ENCODE data around the gene NCK2.

NCK2 gene

DNA sequence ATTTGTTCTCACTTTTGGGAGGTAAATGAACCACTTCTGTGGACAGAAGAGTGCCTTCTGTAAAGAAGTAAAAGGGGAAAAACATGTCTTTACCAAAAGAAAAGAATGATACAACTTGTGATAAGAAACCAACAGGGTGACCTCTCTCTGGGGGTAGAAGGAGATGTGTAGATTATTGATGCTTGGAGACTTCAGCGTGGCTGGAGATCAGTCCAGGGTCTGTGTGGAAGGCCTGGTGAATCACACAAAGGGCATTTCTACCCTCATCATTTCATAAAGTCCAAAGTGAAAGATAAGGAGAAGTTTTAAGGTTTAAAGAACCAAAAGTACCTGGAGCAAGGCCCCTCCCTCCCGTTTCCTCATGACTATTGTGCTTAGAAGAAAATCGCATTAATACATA, 142.5 kb downstream of the NCK2 start:
- no peaks in the 10 kb centered on the region for H3K9me3 ChIP-seq
- no peaks in the 10 kb centered on the region for H3K4me1 ChIP-seq
- TF ChIP-seq, protein P1, sequence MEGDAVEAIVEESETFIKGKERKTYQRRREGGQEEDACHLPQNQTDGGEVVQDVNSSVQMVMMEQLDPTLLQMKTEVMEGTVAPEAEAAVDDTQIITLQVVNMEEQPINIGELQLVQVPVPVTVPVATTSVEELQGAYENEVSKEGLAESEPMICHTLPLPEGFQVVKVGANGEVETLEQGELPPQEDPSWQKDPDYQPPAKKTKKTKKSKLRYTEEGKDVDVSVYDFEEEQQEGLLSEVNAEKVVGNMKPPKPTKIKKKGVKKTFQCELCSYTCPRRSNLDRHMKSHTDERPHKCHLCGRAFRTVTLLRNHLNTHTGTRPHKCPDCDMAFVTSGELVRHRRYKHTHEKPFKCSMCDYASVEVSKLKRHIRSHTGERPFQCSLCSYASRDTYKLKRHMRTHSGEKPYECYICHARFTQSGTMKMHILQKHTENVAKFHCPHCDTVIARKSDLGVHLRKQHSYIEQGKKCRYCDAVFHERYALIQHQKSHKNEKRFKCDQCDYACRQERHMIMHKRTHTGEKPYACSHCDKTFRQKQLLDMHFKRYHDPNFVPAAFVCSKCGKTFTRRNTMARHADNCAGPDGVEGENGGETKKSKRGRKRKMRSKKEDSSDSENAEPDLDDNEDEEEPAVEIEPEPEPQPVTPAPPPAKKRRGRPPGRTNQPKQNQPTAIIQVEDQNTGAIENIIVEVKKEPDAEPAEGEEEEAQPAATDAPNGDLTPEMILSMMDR (IDR thresholded peaks at IDR 0.05; ENCODE audit: low read depth, low read length), result no peak
- no peaks in the 10 kb centered on the region for H3K36me3 ChIP-seq
- DNase-seq, result no peak
- H3K27me3 ChIP-seq, result no peaks in the 10 kb centered on the region
- H3K4me3 ChIP-seq (ENCODE audit: low read depth, low read length), result no peak overlapping the region

DNA sequence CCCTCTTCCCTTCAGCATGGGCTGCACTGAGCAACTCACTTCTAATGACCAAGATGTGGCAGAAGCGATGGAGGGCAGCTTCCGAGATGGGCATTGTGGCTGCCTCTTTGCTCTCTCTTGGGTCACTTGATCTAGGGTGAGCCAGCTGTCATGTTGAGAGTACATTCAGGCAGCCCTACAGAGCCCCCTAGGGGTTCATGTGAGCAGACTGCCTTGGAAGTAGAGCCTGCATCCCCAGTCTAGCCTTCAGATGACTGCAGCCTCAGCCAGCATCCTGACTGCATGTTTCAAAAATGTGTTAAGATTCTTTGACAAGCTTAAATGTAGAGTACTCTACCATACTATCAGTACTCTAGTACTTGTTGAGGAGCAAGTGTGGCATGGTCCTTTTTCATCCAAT, 143.9 kb downstream of the NCK2 start:
- Histone ChIP-seq H3K4me3 (ENCODE audit: low read depth, low read length) (no peak overlapping the region), H3K9me3 (no peaks in the 10 kb centered on the region), H3K36me3 (no peaks in the 10 kb centered on the region), H3K27me3 (no peaks in the 10 kb centered on the region), H3K4me1 (no peaks in the 10 kb centered on the region)
- no peak for DNase-seq
- TF ChIP-seq, protein P1 (IDR thresholded peaks at IDR 0.05; ENCODE audit: low read depth, low read length), result no peak

DNA sequence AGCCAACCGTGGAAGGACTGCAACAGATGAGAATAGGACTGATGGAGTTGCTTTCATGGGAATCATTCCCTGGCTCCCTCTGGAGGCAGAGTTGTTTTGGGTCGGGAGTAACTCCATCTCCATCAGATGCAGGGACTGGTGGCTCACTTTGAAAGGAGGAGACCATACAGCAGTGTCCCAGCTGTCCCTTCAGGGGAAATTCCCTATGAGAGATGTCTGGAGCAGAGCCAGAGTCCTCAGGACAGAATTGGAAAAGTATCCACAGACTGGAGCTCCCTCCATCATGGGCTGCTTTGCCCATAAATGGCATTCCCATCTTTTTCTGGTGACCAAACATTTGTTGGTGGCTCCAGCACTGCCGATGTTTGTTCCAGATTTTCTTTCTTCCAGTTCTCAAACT, 144.3 kb downstream of the NCK2 start:
- TF ChIP-seq, protein P1 (IDR thresholded peaks at IDR 0.05; ENCODE audit: low read depth, low read length), result no peak
- no peaks in the 10 kb centered on the region for H3K9me3 ChIP-seq
- no peaks in the 10 kb centered on the region for H3K36me3 ChIP-seq
- H3K4me1 ChIP-seq, result no peaks in the 10 kb centered on the region
- H3K4me3 ChIP-seq (ENCODE audit: low read depth, low read length), result no peak overlapping the region
- DNase-seq, result no peak
- H3K27me3 ChIP-seq, result no peaks in the 10 kb centered on the region

DNA sequence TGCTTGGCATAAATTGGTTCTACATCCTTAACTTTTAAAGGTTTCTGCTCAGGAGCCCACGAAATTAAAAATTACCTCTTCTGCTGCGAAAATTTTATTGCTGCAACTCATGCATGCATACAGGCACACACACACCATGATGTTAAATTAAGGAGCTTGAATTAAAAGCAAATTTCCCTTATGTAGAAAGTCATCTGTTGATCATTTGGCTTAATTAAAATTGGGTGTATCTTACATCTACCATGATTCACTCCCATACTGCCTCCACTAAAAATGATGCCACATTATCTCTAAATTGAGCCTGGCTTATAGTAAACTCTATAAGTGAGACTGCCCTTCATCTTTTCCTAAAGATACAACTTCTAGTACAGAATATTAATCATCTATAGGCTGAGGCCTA, 145.4 kb downstream of the NCK2 start:
- Histone ChIP-seq H3K36me3 (no peaks in the 10 kb centered on the region), H3K4me3 (ENCODE audit: low read depth, low read length) (no peak overlapping the region), H3K9me3 (no peaks in the 10 kb centered on the region), H3K27me3 (no peaks in the 10 kb centered on the region), H3K4me1 (no peaks in the 10 kb centered on the region)
- TF ChIP-seq, protein P1 (IDR thresholded peaks at IDR 0.05; ENCODE audit: low read depth, low read length), result no peak
- no peak for DNase-seq

DNA sequence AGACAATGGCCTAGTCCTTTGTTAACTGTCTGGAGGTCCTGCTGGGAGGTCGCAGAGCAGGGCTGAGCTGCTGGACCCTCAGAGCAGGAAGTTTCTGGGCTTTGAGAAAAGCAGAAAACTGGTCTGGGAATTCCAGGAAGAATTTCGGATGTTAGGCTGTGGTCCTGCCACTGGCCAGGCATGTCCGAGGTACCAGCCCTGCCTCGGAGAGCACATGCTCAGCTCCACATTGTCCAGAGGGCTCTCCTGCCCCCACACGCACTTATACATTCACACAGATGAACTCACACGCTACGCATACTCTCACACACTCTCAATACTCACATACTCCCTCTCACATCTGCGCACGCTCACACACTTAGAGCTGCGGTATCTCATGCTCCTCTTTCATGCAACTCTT, 146.1 kb downstream of the NCK2 start:
- H3K36me3 ChIP-seq, result no peaks in the 10 kb centered on the region
- H3K27me3 ChIP-seq, result no peaks in the 10 kb centered on the region
- no peaks in the 10 kb centered on the region for H3K9me3 ChIP-seq
- TF ChIP-seq, protein P1 (IDR thresholded peaks at IDR 0.05; ENCODE audit: low read depth, low read length), result no peak
- no peak overlapping the region for H3K4me3 ChIP-seq (ENCODE audit: low read depth, low read length)
- no peaks in the 10 kb centered on the region for H3K4me1 ChIP-seq
- DNase-seq, result no peak

DNA sequence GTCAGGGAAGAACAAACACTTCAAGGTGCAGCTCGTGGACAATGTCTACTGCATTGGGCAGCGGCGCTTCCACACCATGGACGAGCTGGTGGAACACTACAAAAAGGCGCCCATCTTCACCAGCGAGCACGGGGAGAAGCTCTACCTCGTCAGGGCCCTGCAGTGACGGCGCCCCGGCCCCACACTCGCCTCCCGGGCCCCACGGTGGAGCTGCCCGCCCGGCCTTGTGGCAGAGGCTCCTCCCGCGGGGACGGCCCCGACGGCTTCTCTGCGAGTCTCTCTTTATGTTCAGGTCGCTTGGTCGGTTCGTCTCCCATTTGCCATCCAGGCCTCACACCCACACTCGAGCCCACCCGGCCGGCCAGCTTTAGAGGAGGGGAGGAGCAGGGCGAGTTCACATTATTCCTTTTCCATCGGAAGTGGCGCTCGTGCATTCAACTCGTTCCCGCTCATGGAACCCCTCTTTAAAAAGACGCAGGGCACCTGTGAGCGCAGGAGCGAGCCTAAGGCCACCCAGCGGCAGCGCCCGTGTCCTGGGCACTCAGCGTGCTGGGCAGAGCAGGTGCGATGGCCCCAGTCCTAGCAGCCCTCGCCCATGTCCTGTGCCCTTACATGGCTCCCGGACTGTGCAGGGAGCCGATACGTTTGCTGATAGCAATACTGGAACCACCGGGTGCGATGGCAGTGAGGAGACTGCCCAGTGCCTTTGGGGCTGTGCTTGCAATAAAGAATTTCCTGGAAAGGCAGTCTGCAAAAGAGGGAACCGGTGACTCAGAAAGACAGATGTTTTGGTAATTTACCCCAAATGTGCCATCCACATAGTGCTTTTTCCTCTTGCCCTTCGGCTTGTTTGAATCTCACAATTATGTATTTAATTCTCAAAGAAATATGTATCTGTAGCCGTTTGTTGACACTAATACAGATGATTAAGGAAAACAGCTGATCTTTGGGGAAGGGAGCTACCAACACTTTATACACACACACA, 148.6 kb downstream of the NCK2 start:
- TF ChIP-seq, protein P1 (IDR thresholded peaks at IDR 0.05; ENCODE audit: low read depth, low read length), result no peak
- Histone ChIP-seq H3K4me3 (ENCODE audit: low read depth, low read length) (no peak overlapping the region), H3K27me3 (no peaks in the 10 kb centered on the region), H3K9me3 (no peaks in the 10 kb centered on the region), H3K4me1 (no peaks in the 10 kb centered on the region), H3K36me3 (no peaks in the 10 kb centered on the region)
- no peak for DNase-seq

Data from BE2C (cell line).